Activated CD8-positive, alpha-beta T cell treated with anti-CD3 and anti-CD28 coated beads for 36 hours (primary cell): ENCODE results near the gene ATRNL1. TPM values are rescaled to one million over a fixed set of nuclear protein-coding genes. Genes with fewer than 3 reads are reported as not detected.

ENCODE experiments used
- ATAC-seq: fragments of 200-7000 bp; cut with Tn5 transposase; one replicate; pipeline ENCODE4 v1.10.0; 2021; ENCODE audit warnings: mild to moderate bottlenecking, moderate library complexity
- CTCF ChIA-PET: fragments of 350-600 bp; sonication (Branson Sonifier 250); formaldehyde crosslinking; loops from one replicate; lab custom pipeline; 2021; ENCODE audit warnings: antibody characterized with exemption; lab: Charles Lee
- POLR2A ChIA-PET: fragments of 350-600 bp; sonication (Branson Sonifier 250); formaldehyde crosslinking; loops from one replicate; lab custom pipeline; 2021; ENCODE audit warnings: antibody characterized with exemption; lab: Charles Lee
- DNase-seq: peaks from one replicate; pipeline ENCODE4 v3.0.0-alpha.2; 2020
- H3K27ac Mint-ChIP-seq: one replicate; pipeline ENCODE4 v1.8.0; 2021; ENCODE audit warnings: mild to moderate bottlenecking, mixed read lengths
- H3K27me3 Mint-ChIP-seq: one replicate; pipeline ENCODE4 v1.8.0; 2021; ENCODE audit warnings: mixed read lengths
- H3K36me3 Mint-ChIP-seq: one replicate; pipeline ENCODE4 v1.8.0; 2021; ENCODE audit warnings: low read depth, mixed read lengths
- H3K4me1 Mint-ChIP-seq: one replicate; pipeline ENCODE4 v1.8.0; 2021; ENCODE audit warnings: low read depth, mixed read lengths
- H3K4me3 Mint-ChIP-seq: one replicate; pipeline ENCODE4 v1.8.0; 2021; ENCODE audit warnings: mild to moderate bottlenecking, moderate library complexity, mixed read lengths
- H3K9me3 Mint-ChIP-seq: one replicate; pipeline ENCODE4 v1.8.0; 2021; ENCODE audit warnings: mixed read lengths
- intact Hi-C: fragments of 100-400 bp; cut with micrococcal nuclease; formaldehyde crosslinking; loops from one replicate; pipeline ENCODE4 v1.10.0; 2022
- total RNA-seq, 2 experiments: library from RNA; stranded (reverse); gene quantifications; one replicate each; pipeline ENCODE4 v1.2.3, GENCODE V29; 2021
- TF ChIP-seq, protein P1 (sequence below): fragments of 200-600 bp; IDR thresholded peaks from one replicate; pipeline ENCODE4 v1.8.0; 2022; ENCODE audit warnings: antibody characterized with exemption, mild to moderate bottlenecking

The ATRNL1 gene
- total RNA-seq, 2 experiments from 2014 or later = not detected

DNA sequence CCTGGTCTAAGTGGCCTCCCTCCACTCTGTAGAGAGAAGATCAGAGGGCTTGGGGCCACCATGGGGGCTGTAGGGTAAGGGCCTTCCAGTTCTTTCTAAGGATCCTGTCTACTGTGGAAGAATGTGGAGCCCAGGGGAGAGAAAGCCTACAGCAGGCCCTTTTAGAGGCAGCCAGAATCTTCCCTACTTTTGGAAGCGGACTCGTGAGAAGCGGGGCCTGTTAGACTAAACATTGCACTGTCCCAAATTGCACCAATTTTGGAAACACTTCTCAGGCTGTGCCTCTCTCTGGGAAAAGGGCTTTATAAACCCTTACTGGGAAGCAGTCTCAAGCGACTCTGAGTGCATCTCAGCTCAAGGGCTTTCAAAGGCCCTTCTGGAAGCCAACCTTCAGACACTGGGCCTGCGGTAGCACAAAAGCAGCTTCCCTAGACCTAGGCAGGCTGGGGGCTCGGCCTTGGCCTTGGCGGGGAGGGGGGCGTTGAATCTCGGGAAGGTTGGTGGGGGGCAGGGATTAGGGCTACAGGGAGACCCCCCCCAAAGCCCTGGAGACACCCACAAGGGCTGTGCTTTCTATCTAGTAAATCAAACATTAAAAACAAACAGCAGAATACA, 881.8 kb downstream of the ATRNL1 start:
- Mint-ChIP-seq H3K27ac (no peak overlapping the region), H3K9me3 (peaks cover 8% of the 10 kb centered on the region), H3K4me1 (no peaks in the 10 kb centered on the region), H3K27me3 (no peaks in the 10 kb centered on the region), H3K4me3 (no peak overlapping the region), H3K36me3 (no peaks in the 10 kb centered on the region)
- DNase-seq (no peak), ATAC-seq (no peak)
- intact Hi-C loops = no loop called here
- ChIA-PET POLR2A (no interaction called here), CTCF (no interaction called here)
- TF ChIP-seq, protein P1, sequence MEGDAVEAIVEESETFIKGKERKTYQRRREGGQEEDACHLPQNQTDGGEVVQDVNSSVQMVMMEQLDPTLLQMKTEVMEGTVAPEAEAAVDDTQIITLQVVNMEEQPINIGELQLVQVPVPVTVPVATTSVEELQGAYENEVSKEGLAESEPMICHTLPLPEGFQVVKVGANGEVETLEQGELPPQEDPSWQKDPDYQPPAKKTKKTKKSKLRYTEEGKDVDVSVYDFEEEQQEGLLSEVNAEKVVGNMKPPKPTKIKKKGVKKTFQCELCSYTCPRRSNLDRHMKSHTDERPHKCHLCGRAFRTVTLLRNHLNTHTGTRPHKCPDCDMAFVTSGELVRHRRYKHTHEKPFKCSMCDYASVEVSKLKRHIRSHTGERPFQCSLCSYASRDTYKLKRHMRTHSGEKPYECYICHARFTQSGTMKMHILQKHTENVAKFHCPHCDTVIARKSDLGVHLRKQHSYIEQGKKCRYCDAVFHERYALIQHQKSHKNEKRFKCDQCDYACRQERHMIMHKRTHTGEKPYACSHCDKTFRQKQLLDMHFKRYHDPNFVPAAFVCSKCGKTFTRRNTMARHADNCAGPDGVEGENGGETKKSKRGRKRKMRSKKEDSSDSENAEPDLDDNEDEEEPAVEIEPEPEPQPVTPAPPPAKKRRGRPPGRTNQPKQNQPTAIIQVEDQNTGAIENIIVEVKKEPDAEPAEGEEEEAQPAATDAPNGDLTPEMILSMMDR = no peak

DNA sequence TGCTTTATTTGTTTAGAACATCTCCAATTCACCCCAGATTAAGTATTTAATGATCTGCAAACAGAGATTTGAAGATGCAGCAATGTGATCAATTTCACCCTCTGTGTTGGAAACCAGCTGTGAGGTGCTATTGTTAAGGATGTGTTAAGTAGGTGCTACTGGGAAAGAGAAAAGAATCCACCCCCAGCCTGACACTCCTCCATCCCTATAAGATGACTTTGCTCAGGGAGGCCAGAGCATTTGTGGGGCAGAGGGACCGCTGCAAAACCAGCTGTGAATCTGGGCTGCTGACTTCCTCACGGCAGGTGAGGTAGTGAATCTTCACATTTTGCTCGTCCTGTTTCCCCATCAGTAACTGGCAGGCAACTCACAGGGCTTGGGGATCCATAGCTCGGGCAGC, 882.3 kb downstream of the ATRNL1 start:
- CTCF ChIA-PET = no interaction called here
- Mint-ChIP-seq H3K27me3 (no peaks in the 10 kb centered on the region), H3K27ac (no peak overlapping the region), H3K9me3 (peaks cover 8% of the 10 kb centered on the region), H3K36me3 (no peaks in the 10 kb centered on the region), H3K4me1 (no peaks in the 10 kb centered on the region), H3K4me3 (no peak overlapping the region)
- TF ChIP-seq, protein P1 = no peak
- ATAC-seq (no peak), DNase-seq (no peak)
- intact Hi-C loops = no loop called here
- POLR2A ChIA-PET = no interaction called here

DNA sequence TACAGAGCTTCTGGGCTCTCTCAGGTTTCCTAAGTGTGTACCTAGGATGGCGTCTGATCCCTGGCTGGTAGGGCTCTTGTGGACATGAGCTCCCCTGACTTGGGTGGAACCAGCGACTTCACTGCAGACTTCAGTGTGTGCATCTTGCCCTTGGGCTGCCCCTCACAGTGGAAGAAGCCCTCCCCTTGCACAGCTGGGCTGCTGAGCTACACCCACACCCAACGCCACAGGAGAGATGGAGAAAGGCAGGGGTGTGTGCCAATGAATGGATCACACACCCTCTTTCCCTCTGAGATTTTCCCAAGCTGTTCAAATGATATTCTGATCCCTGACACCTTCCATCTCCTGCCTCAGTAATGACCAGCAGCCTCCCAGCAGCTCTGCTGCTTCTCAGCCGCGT, 883.2 kb downstream of the ATRNL1 start:
- POLR2A ChIA-PET = no interaction called here
- Mint-ChIP-seq H3K27ac (no peak overlapping the region), H3K36me3 (no peaks in the 10 kb centered on the region), H3K4me3 (no peak overlapping the region), H3K9me3 (peaks cover 6% of the 10 kb centered on the region), H3K4me1 (no peaks in the 10 kb centered on the region), H3K27me3 (no peaks in the 10 kb centered on the region)
- ATAC-seq (no peak), DNase-seq (no peak)
- intact Hi-C loops = no loop called here
- CTCF ChIA-PET = no interaction called here
- TF ChIP-seq, protein P1 = no peak

DNA sequence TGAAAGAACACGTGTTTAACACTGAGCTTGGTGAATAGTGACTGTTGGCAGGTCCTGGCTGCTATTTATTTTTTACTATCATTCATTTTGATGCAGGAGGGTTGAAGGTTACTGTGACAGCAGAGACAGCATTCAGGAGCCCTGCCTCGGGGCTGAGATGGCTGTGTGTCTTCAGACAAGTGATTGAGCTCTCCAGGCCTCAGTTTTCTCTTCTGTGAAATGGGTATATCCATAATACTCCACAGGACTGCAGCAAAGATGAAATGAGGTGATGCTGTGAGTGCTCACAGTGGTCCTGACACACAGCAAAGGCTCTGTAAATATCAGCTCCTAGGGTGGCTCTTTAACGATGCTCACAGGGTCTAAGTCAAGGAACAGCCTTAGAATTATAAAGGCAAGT, 884.7 kb downstream of the ATRNL1 start:
- no peak overlapping the region for H3K27ac Mint-ChIP-seq
- no peak for ATAC-seq
- intact Hi-C loops = no loop called here
- no peak overlapping the region for H3K4me3 Mint-ChIP-seq
- CTCF ChIA-PET = no interaction called here
- no peaks in the 10 kb centered on the region for H3K27me3 Mint-ChIP-seq
- no peaks in the 10 kb centered on the region for H3K36me3 Mint-ChIP-seq
- peaks cover 6% of the 10 kb centered on the region for H3K9me3 Mint-ChIP-seq
- POLR2A ChIA-PET = no interaction called here
- DNase-seq = no peak
- H3K4me1 Mint-ChIP-seq = no peaks in the 10 kb centered on the region
- TF ChIP-seq, protein P1 = no peak

DNA sequence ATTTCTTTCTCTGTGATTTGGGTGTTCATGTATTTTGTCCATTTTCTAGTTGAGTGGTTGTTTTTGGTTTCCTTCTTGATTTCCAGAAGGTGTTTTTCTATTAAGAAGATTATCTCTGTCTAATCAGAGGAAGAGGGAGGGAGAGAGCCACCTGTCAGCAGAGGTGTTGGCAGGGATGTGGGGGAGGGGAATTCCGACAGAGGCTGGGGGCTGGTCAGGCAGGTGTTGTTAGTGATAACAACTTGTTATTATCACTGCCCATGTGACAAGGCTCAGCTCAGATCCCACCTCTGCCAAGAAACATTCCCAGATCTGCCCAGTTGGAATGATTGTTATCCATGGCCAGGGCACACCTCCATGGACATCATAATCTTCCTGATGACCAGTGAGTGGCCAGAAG, 886.4 kb downstream of the ATRNL1 start:
- no peaks in the 10 kb centered on the region for H3K27me3 Mint-ChIP-seq
- no peaks in the 10 kb centered on the region for H3K4me1 Mint-ChIP-seq
- H3K27ac Mint-ChIP-seq = no peak overlapping the region
- ATAC-seq (no peak), DNase-seq (no peak)
- H3K4me3 Mint-ChIP-seq = no peak overlapping the region
- no peaks in the 10 kb centered on the region for H3K36me3 Mint-ChIP-seq
- TF ChIP-seq, protein P1 = no peak
- peaks cover under 1% of the 10 kb centered on the region for H3K9me3 Mint-ChIP-seq
- intact Hi-C loops = no loop called here
- CTCF ChIA-PET = no interaction called here
- POLR2A ChIA-PET = no interaction called here
